Choroid plexus epithelial cell (primary cell): ENCODE measurements around the gene BCAR3.

ENCODE experiments used
- DNase-seq: peaks from one replicate; pipeline ENCODE4 v3.0.0-alpha.2; 2010; ENCODE audit warnings: low read depth
- H3K4me3 ChIP-seq: 2 replicates; pipeline ENCODE4 v1.5.1; 2011; ENCODE audit warnings: low read depth, mild to moderate bottlenecking, control low read depth, low read length, moderate library complexity
- TF ChIP-seq, protein P1 (sequence below): conservative IDR thresholded peaks from 2 replicates; pipeline ENCODE4 v1.5.1; 2011; ENCODE audit warnings: low read depth, mild to moderate bottlenecking, control low read depth, inconsistent platforms, low read length, moderate library complexity

BCAR3 gene

DNA sequence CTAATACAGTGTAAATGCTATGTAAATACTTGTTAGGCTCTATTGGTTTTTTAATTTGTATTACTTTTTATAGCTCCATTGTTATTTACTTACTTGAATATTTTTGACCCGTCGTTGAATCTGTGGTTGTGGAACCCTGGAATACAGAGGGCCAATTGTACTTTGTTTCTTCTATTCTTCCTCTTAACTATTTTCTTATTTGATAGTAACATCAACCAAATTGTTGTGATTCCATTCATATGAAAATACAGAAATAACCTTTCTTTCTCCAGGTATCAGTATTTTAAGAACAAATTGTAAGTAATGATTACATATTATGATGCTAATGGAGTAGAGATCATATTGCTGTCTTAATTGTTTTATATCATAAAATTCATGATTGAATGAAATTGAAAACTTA, 160.0 kb downstream of the BCAR3 start:
- no peak for DNase-seq
- TF ChIP-seq, protein P1, sequence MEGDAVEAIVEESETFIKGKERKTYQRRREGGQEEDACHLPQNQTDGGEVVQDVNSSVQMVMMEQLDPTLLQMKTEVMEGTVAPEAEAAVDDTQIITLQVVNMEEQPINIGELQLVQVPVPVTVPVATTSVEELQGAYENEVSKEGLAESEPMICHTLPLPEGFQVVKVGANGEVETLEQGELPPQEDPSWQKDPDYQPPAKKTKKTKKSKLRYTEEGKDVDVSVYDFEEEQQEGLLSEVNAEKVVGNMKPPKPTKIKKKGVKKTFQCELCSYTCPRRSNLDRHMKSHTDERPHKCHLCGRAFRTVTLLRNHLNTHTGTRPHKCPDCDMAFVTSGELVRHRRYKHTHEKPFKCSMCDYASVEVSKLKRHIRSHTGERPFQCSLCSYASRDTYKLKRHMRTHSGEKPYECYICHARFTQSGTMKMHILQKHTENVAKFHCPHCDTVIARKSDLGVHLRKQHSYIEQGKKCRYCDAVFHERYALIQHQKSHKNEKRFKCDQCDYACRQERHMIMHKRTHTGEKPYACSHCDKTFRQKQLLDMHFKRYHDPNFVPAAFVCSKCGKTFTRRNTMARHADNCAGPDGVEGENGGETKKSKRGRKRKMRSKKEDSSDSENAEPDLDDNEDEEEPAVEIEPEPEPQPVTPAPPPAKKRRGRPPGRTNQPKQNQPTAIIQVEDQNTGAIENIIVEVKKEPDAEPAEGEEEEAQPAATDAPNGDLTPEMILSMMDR: no peak
- H3K4me3 ChIP-seq: no peak overlapping the region

DNA sequence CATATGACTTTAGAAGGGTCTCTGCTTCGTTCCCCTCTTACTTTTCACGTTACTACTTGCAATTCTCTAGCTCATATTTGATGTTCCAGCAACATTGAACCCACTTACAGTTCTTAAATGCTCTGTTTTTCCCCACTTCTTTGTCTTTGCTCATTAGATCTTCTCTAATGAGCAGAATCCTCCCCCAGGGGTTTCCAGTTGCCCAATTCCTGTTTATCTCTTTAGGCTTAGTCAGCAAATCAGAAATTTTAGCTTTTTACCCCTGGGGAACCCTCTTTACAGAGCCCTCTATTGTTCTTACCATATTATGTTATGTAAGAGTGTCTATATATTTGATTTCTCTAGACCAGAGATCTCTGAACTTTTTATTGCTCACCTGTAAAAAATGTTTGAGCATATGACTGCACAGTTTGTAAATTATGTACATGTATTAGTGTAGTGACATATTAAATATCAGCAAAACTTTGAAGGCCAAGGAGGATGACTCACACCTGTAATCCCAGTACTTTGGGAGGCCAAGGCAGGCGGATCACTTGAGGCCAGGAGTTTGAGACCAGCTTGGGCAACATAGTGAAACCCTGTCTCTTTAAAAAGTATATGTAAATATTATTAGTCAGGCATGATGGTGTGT, 162.3 kb downstream of the BCAR3 start:
- DNase-seq: peak; percentile 44
- H3K4me3 ChIP-seq: no peak overlapping the region
- TF ChIP-seq, protein P1: no peak

DNA sequence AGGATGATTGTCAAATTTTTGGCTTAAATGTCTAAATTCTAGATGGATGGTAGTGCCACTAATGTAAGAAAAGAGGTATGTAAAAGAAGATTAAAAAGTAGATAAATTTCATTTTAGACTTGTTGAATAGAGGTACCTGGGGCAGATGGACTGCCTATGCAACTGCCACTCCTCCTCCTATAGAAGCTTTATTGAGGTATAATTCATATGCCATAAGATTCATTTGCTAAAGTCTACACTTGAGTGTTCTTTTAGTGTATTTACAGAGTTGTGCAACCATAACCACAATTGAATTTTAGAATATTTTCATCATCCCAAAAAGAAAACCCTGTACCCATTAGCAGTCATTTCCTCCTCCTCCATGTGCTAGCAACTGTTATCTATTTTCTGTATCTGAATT, 163.1 kb downstream of the BCAR3 start:
- no peak overlapping the region for H3K4me3 ChIP-seq
- DNase-seq: no peak
- TF ChIP-seq, protein P1: no peak

DNA sequence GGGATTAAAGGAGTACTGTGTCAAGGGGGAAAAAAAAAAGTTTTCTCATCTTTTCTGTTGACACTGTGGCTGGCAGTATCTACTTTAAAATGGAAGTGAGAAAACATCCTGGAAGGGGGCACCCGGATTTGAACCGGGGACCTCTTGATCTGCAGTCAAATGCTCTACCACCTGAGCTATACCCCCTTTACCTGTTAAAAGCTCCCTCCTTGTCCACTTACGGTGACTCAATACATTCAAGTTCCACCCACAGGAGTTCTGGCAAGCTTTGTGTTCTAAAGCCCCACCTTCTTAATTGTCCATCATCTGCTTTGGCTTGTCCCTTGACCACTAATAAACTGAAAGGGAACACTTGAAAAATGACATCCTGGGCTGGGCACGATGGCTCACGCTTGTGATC, 165.5 kb downstream of the BCAR3 start:
- no peak overlapping the region for H3K4me3 ChIP-seq
- TF ChIP-seq, protein P1: no peak
- DNase-seq: no peak
